HL-60 (cell line): ENCODE data around the gene SEMA4A.

Source experiments
- CTCF ChIP-seq: IDR thresholded peaks from one replicate; pipeline ENCODE4 v1.5.1; 2011; ENCODE audit warnings: low read length, control low read depth, inconsistent platforms; ENCODE audit not compliant: insufficient read depth
- GABPA ChIP-seq: IDR thresholded peaks from 2 replicates; pipeline ENCODE4 v1.6.1; 2012; ENCODE audit warnings: low read depth
- POLR2AphosphoS5 ChIP-seq: IDR thresholded peaks from 2 replicates; pipeline ENCODE4 v1.6.1; 2012; ENCODE audit warnings: low read depth
- REST ChIP-seq: IDR thresholded peaks from 2 replicates; pipeline ENCODE4 v1.6.1; 2012; ENCODE audit warnings: low read depth; ENCODE audit not compliant: insufficient replicate concordance
- SPI1 ChIP-seq: IDR thresholded peaks from 2 replicates; pipeline ENCODE4 v1.6.1; 2012; ENCODE audit warnings: low read depth, mild to moderate bottlenecking, borderline replicate concordance

GRCh38 chr1:156162430-156163037, 9.1 kb downstream of the SEMA4A start:
- TF ChIP-seq CTCF (no peak), POLR2AphosphoS5 (no peak), GABPA (no peak), SPI1 (no peak), REST (no peak)
